Panc1 (cell line): ENCODE data around the gene GJC2. TPM values are rescaled to one million over a fixed set of nuclear protein-coding genes. Genes with fewer than 3 reads are reported as not detected.
A peak's percentile ranks its signal among the peaks of the same experiment; 100 is the strongest.

Experiments
- ATAC-seq: fragments of 200-7000 bp; cut with Tn5 transposase; 2 replicates; pipeline ENCODE4 v1.9.1; 2020; ENCODE audit warnings: mild to moderate bottlenecking, moderate library complexity
- BruUV-seq: library from RNA; stranded (reverse); fragments of 400-500 nt; replicated peaks from 2 replicates; lab custom pipeline; 2021; lab: Mats Ljungman, UMichigan
- CTCF ChIA-PET: fragments of 300-600 bp; sonication (Branson Sonifier 250); formaldehyde crosslinking; loops from one replicate; lab custom pipeline; 2022; ENCODE audit warnings: antibody characterized with exemption; lab: Charles Lee
- POLR2A ChIA-PET: fragments of 300-600 bp; sonication (Branson Sonifier 250); formaldehyde crosslinking; loops from one replicate; lab custom pipeline; 2022; ENCODE audit warnings: antibody characterized with exemption; lab: Charles Lee
- DNase-seq: peaks from one replicate; pipeline ENCODE4 v3.0.0-alpha.2; 2010; ENCODE audit warnings: low read depth, low spot score
- H3K27ac ChIP-seq: 2 replicates; pipeline ENCODE4 v1.5.1; 2011; ENCODE audit warnings: mild to moderate bottlenecking, low read length, inconsistent platforms
- H3K27me3 ChIP-seq: fragments of 200-500 bp; sonication (Bioruptor generic); 2 replicates; pipeline ENCODE4 v1.6.0; 2014; ENCODE audit warnings: low read length, inconsistent platforms; ENCODE audit not compliant: control insufficient read depth, insufficient read depth
- H3K36me3 ChIP-seq: fragments of 200-500 bp; sonication (Bioruptor generic); 2 replicates; pipeline ENCODE4 v1.5.1; 2014; ENCODE audit warnings: inconsistent platforms, mild to moderate bottlenecking, low read length, moderate library complexity; ENCODE audit not compliant: control insufficient read depth, insufficient read depth
- H3K4me1 ChIP-seq: 2 replicates; pipeline ENCODE4 v1.5.1; 2011; ENCODE audit warnings: inconsistent platforms, mild to moderate bottlenecking, low read length, moderate library complexity; ENCODE audit not compliant: control insufficient read depth, insufficient read depth
- H3K4me3 ChIP-seq, 2 experiments: 2 replicates each; pipeline ENCODE4 v1.5.1; 2011 to 2012; ENCODE audit warnings: low read depth in 2 of 2, low read length in 2 of 2, mild to moderate bottlenecking in 2 of 2, inconsistent platforms in 1 of 2, moderate library complexity in 1 of 2
- H3K9me3 ChIP-seq: fragments of 200-500 bp; sonication (Bioruptor generic); 2 replicates; pipeline ENCODE4 v1.5.1; 2014; ENCODE audit warnings: low read depth, mild to moderate bottlenecking, inconsistent platforms, low read length, moderate library complexity; ENCODE audit not compliant: control insufficient read depth, insufficient read depth
- CTCF ChIP-seq: fragments of 450-650 bp; IDR thresholded peaks from 2 replicates; pipeline ENCODE4 v1.5.1; 2017; ENCODE audit warnings: mild to moderate bottlenecking
- POLR2AphosphoS5 ChIP-seq: IDR thresholded peaks from 2 replicates; pipeline ENCODE4 v1.6.1; 2012; ENCODE audit warnings: mild to moderate bottlenecking, low read depth, low read length, moderate library complexity
- REST ChIP-seq, 2 experiments: IDR thresholded peaks; 2 replicates each; pipeline ENCODE4 v1.6.1; 2011 to 2012; ENCODE audit warnings: low read depth in 2 of 2, control low read depth in 1 of 2, low read length in 1 of 2, mild to moderate bottlenecking in 1 of 2, moderate library complexity in 1 of 2; ENCODE audit not compliant: insufficient read depth in 1 of 2
- SIN3A ChIP-seq: IDR thresholded peaks from 2 replicates; pipeline ENCODE4 v1.6.1; 2012; ENCODE audit warnings: low read depth, mild to moderate bottlenecking, low read length, moderate library complexity, borderline replicate concordance; ENCODE audit not compliant: insufficient read depth
- TCF7L2 ChIP-seq: IDR thresholded peaks from 2 replicates; pipeline ENCODE4 v1.6.1; 2011; ENCODE audit warnings: mild to moderate bottlenecking, low read depth, low read length, inconsistent platforms
- in situ Hi-C: cut with HindIII; loops from 2 replicates; pipeline ENCODE4 v1.10.0; 2016; ENCODE audit warnings: low sequenced_read_pairs, low pct_unique_long_range_greater_than_20kb
- intact Hi-C: fragments of 100-400 bp; cut with micrococcal nuclease; formaldehyde crosslinking; loops from one replicate; pipeline ENCODE4 v1.10.0; 2022; ENCODE audit not compliant: unreplicated experiment
- total RNA-seq: library from RNA; stranded (reverse); gene quantifications from one replicate; pipeline ENCODE4 v1.2.1, GENCODE V29; 2021; ENCODE audit not compliant: unreplicated experiment

Gene GJC2
- total RNA-seq, 1 experiment from 2014 or later: 2.4 TPM

- intact Hi-C loops: no loop called here
These were observed 46.7 kb upstream of the GJC2 start, which contains the start of gene C1orf35 for GRCh38 chr1:228102791-228103620. TSS of gene C1orf35 (minus strand) at chr1:228103325. CDS start at chr1:228103227, 98 bp downstream.

GRCh38 chr1:228104526-228105269, 45.0 kb upstream of the GJC2 start:
- Histone ChIP-seq H3K36me3 (peaks cover 5% of the 10 kb centered on the region; the same call in 1 of the 2 replicates), H3K4me1 (peaks cover 31% of the 10 kb centered on the region), H3K9me3 (no peaks in the 10 kb centered on the region), H3K4me3 (no peak overlapping the region), H3K27ac (no peak overlapping the region), H3K27me3 (no peaks in the 10 kb centered on the region)
- DNase-seq (no peak), ATAC-seq (no peak)
- ChIA-PET CTCF (no interaction called here), POLR2A (no interaction called here)
- intact Hi-C loops (no loop called here), in situ Hi-C loops (no loop called here)
- BruUV-seq: no TSS peak
- TF ChIP-seq POLR2AphosphoS5: no peak
- no peak for TF ChIP-seq TCF7L2
- TF ChIP-seq SIN3A: no peak
- TF ChIP-seq CTCF: no peak
- no peak for TF ChIP-seq REST (IDR thresholded peaks at IDR 0.05; ENCODE audit: insufficient read depth in 1 of 2, low read depth in 2 of 2, low read length in 1 of 2)

More at GRCh38 chr1:228102791-228103620, 46.7 kb upstream of the GJC2 start, which contains the start of gene C1orf35:
- ChIA-PET POLR2A (no interaction called here), CTCF (interaction anchor here (0.6 kb wide), 1 partner anchor 20 kb away, joined by 5 read pairs; the partner anchor contains the start of gene ARF1)
- in situ Hi-C loops: no loop called here
- H3K4me1 ChIP-seq: peaks cover 28% of the 10 kb centered on the region
- peaks cover 8% of the 10 kb centered on the region; the same call in 1 of the 2 replicates for H3K36me3 ChIP-seq
- no peaks in the 10 kb centered on the region for H3K27me3 ChIP-seq
- peak within 1 kb of the TSS; percentile 71 to 77 for H3K4me3 ChIP-seq
- TSS peak; percentile 90 for BruUV-seq
- ATAC-seq (peak; percentile 83), DNase-seq (peak; percentile 54)
- no peak; the same call in 1 of the 2 replicates for TF ChIP-seq SIN3A
- TF ChIP-seq POLR2AphosphoS5: peak; percentile 52; the same call in 1 of the 2 replicates
- H3K9me3 ChIP-seq: no peaks in the 10 kb centered on the region
- H3K27ac ChIP-seq: peak within 1 kb of the TSS; percentile 68
